Measurements from ENCODE around the gene SIT1. TPM values are rescaled to one million over a fixed set of nuclear protein-coding genes. Genes with fewer than 3 reads are reported as not detected.

SIT1 gene
- total RNA-seq, 1 experiment from 2014 or later = not detected

GRCh38 chr9:35680331-35681105 is 29.8 kb upstream of the SIT1 start:
- POLR2A ChIA-PET = interaction anchor here (0.6 kb wide), 1 partner anchor 367 kb away, joined by 3 read pairs; no protein-coding TSS in a partner anchor
- Histone ChIP-seq H3K4me1 (ENCODE audit: control insufficient read depth, insufficient read depth, low read length) (peaks cover 12% of the 10 kb centered on the region; the same call in 1 of the 2 replicates), H3K27ac (ENCODE audit: low read length) (no peak overlapping the region; the same call in 1 of the 2 replicates), H3K9me3 (ENCODE audit: control insufficient read depth, insufficient read depth, low read depth, low read length) (no peaks in the 10 kb centered on the region), H3K27me3 (ENCODE audit: control insufficient read depth, insufficient read depth, low read length) (no peaks in the 10 kb centered on the region), H3K4me3 (ENCODE audit: low read depth in 2 of 2, low read length in 2 of 2) (no peak overlapping the region), H3K36me3 (ENCODE audit: control insufficient read depth, insufficient read depth, low read length) (no peaks in the 10 kb centered on the region)
- TF ChIP-seq REST (IDR thresholded peaks at IDR 0.05; ENCODE audit: insufficient read depth in 1 of 2, low read depth in 2 of 2, low read length in 1 of 2) (no peak), POLR2AphosphoS5 (IDR thresholded peaks at IDR 0.05; ENCODE audit: low read depth, low read length) (peak; percentile 6; the same call in 1 of the 2 replicates), SIN3A (IDR thresholded peaks at IDR 0.05; ENCODE audit: borderline replicate concordance, insufficient read depth, low read depth, low read length) (no peak), TCF7L2 (IDR thresholded peaks at IDR 0.05; ENCODE audit: low read depth, low read length) (no peak), CTCF (IDR thresholded peaks at IDR 0.05) (no peak)
- DNase-seq (ENCODE audit: low read depth, low spot score) (no peak), ATAC-seq (peak; percentile 54)
- intact Hi-C loops (cut with micrococcal nuclease; ENCODE audit: unreplicated experiment) = no loop called here
- BruUV-seq (replicated peaks) = no TSS peak
- CTCF ChIA-PET = interaction anchor here (0.5 to 1.6 kb wide), 2 partner anchors 13 to 19 kb away, joined by 4 to 7 read pairs; no protein-coding TSS in a partner anchor
- in situ Hi-C loops (cut with HindIII; ENCODE audit: low pct_unique_long_range_greater_than_20kb, low sequenced_read_pairs) = no loop called here

- Histone ChIP-seq H3K4me3 (ENCODE audit: low read depth in 2 of 2, low read length in 2 of 2) (no peak overlapping the region), H3K9me3 (ENCODE audit: control insufficient read depth, insufficient read depth, low read depth, low read length) (no peaks in the 10 kb centered on the region), H3K36me3 (ENCODE audit: control insufficient read depth, insufficient read depth, low read length) (no peaks in the 10 kb centered on the region), H3K27me3 (ENCODE audit: control insufficient read depth, insufficient read depth, low read length) (no peaks in the 10 kb centered on the region), H3K4me1 (ENCODE audit: control insufficient read depth, insufficient read depth, low read length) (peaks cover 12% of the 10 kb centered on the region; the same call in 1 of the 2 replicates), H3K27ac (ENCODE audit: low read length) (no peak overlapping the region)
- in situ Hi-C loops (cut with HindIII; ENCODE audit: low pct_unique_long_range_greater_than_20kb, low sequenced_read_pairs) = no loop called here
- DNase-seq (ENCODE audit: low read depth, low spot score) = no peak
- no peak for TF ChIP-seq CTCF (IDR thresholded peaks at IDR 0.05)
- no peak for TF ChIP-seq REST (IDR thresholded peaks at IDR 0.05; ENCODE audit: insufficient read depth in 1 of 2, low read depth in 2 of 2, low read length in 1 of 2)
- no peak for TF ChIP-seq SIN3A (IDR thresholded peaks at IDR 0.05; ENCODE audit: borderline replicate concordance, insufficient read depth, low read depth, low read length)
- TF ChIP-seq POLR2AphosphoS5 (IDR thresholded peaks at IDR 0.05; ENCODE audit: low read depth, low read length) = no peak; the same call in 1 of the 2 replicates
- TF ChIP-seq TCF7L2 (IDR thresholded peaks at IDR 0.05; ENCODE audit: low read depth, low read length) = no peak
- POLR2A ChIA-PET = interaction anchor here (0.6 to 1.0 kb wide), 2 partner anchors 21 to 366 kb away, joined by 3 read pairs; no protein-coding TSS in a partner anchor
- CTCF ChIA-PET = interaction anchor here (1.6 kb wide), 1 partner anchor 19 kb away, joined by 7 read pairs; no protein-coding TSS in a partner anchor
- intact Hi-C loops (cut with micrococcal nuclease; ENCODE audit: unreplicated experiment) = no loop called here
- no TSS peak for BruUV-seq (replicated peaks)
- no peak for ATAC-seq
Measured at GRCh38 chr9:35679766-35680330, 29.1 kb upstream of the SIT1 start.

All from Panc1 (cell line).